ENCODE data around the gene RAMP1.
"Not testable (repeated sequence)": the region's sequence is repeated elsewhere in the genome, so short reads cannot be mapped to it uniquely, and the experiment has no call there.

The RAMP1 gene

GRCh38 chr2:237864444-237864931, 5.1 kb downstream of the RAMP1 start:
- no peak for DNase-seq

GRCh38 chr2:237864940-237865622, 5.7 kb downstream of the RAMP1 start:
- no peak for DNase-seq

- DNase-seq, result no peak
These were observed 6.2 kb downstream of the RAMP1 start for GRCh38 chr2:237865623-237866041.

- DNase-seq, result no peak
These were observed 6.7 kb downstream of the RAMP1 start for GRCh38 chr2:237866101-237866621.

- DNase-seq, result no peak
These were observed 8.0 kb downstream of the RAMP1 start for GRCh38 chr2:237867465-237867864.

- DNase-seq, result not testable (repeated sequence)
These were observed 8.7 kb downstream of the RAMP1 start for GRCh38 chr2:237868074-237868473.

- DNase-seq, result no peak
These were observed 9.4 kb downstream of the RAMP1 start for GRCh38 chr2:237868631-237869342.

- DNase-seq, result no peak
These were observed 10.1 kb downstream of the RAMP1 start for GRCh38 chr2:237869343-237870102.

GRCh38 chr2:237870126-237870525, 10.7 kb downstream of the RAMP1 start:
- DNase-seq, result no peak

GRCh38 chr2:237870754-237871651, 11.6 kb downstream of the RAMP1 start:
- no peak for DNase-seq

- no peak for DNase-seq
These were observed 12.9 kb downstream of the RAMP1 start for GRCh38 chr2:237872178-237872887.

GRCh38 chr2:237873421-237873831, 14.0 kb downstream of the RAMP1 start:
- DNase-seq, result no peak

- no peak for DNase-seq
These were observed 14.6 kb downstream of the RAMP1 start for GRCh38 chr2:237873897-237874551.

- no peak for DNase-seq
These were observed 15.2 kb downstream of the RAMP1 start for GRCh38 chr2:237874585-237875161.

- no peak for DNase-seq
These were observed 16.0 kb downstream of the RAMP1 start for GRCh38 chr2:237875256-237876060.

- no peak for DNase-seq
These were observed 16.7 kb downstream of the RAMP1 start for GRCh38 chr2:237876061-237876526.

- DNase-seq, result no peak
These were observed 17.1 kb downstream of the RAMP1 start for GRCh38 chr2:237876532-237876931.

GRCh38 chr2:237876951-237877491, 17.6 kb downstream of the RAMP1 start:
- DNase-seq, result no peak

- no peak for DNase-seq
These were observed 18.3 kb downstream of the RAMP1 start for GRCh38 chr2:237877576-237878307.
